Right renal cortex interstitium (tissue), 3 donors: ENCODE measurements around the gene DMC1. TPM values are rescaled to one million over a fixed set of nuclear protein-coding genes. Genes with fewer than 3 reads are reported as not detected.

Source experiments
- DNase-seq, 3 donors: peaks; one replicate each; pipeline ENCODE4 v3.0.0-alpha.2; 2013; ENCODE audit warnings: low read depth in 3 of 3, low spot score in 2 of 3
- polyA plus RNA-seq, 3 donors: library from polyadenylated mRNA; unstranded; fragments of 120-200 nt; gene quantifications; one replicate each; pipeline ENCODE4 v1.2.1, GENCODE V29; 2013; ENCODE audit not compliant: insufficient read length in 3 of 3

DMC1 gene
- polyA plus RNA-seq, 3 donors, result 5.0 to 6.7 (median 5.4) TPM

GRCh38 chr22:38503021-38503420, 67.0 kb downstream of the DMC1 start:
- DNase-seq, result no peak

- DNase-seq, result no peak
Measured at GRCh38 chr22:38501797-38502672, 67.9 kb downstream of the DMC1 start.

- no peak for DNase-seq
Measured at GRCh38 chr22:38497869-38498268, 72.1 kb downstream of the DMC1 start.

- no peak for DNase-seq
Measured at GRCh38 chr22:38494939-38495338, 75.0 kb downstream of the DMC1 start.

- no peak for DNase-seq
Measured at GRCh38 chr22:38494498-38494897, 75.5 kb downstream of the DMC1 start.

GRCh38 chr22:38491707-38492348, 78.2 kb downstream of the DMC1 start:
- no peak for DNase-seq

- no peak for DNase-seq
Measured at GRCh38 chr22:38490915-38491314, 79.1 kb downstream of the DMC1 start.

- DNase-seq, result no peak
Measured at GRCh38 chr22:38490475-38490874, 79.5 kb downstream of the DMC1 start.

- no peak for DNase-seq
Measured at GRCh38 chr22:38489561-38490145, 80.3 kb downstream of the DMC1 start.

- DNase-seq, result no peak
Measured at GRCh38 chr22:38489142-38489541, 80.8 kb downstream of the DMC1 start.

- DNase-seq, result no peak
Measured at GRCh38 chr22:38487946-38488345, 82.0 kb downstream of the DMC1 start.

- no peak for DNase-seq
Measured at GRCh38 chr22:38485783-38486182, 84.2 kb downstream of the DMC1 start.

- no peak for DNase-seq
Measured at GRCh38 chr22:38484244-38484643, 85.7 kb downstream of the DMC1 start.

GRCh38 chr22:38482662-38483308, 87.2 kb downstream of the DMC1 start:
- no peak for DNase-seq

GRCh38 chr22:38481871-38482332, 88.1 kb downstream of the DMC1 start:
- DNase-seq, result no peak

- no peak for DNase-seq
Measured at GRCh38 chr22:38481162-38481870, 88.7 kb downstream of the DMC1 start.

- no peak for DNase-seq
Measured at GRCh38 chr22:38479096-38479837, 90.7 kb downstream of the DMC1 start.

- DNase-seq, result no peak
Measured at GRCh38 chr22:38477585-38477984, 92.4 kb downstream of the DMC1 start.

GRCh38 chr22:38474003-38474607, 95.9 kb downstream of the DMC1 start:
- no peak for DNase-seq
